ENCODE data around the gene ENTHD1. TPM values are rescaled to one million over a fixed set of nuclear protein-coding genes. Genes with fewer than 3 reads are reported as not detected.
"Not testable (repeated sequence)": the region's sequence is repeated elsewhere in the genome, so short reads cannot be mapped to it uniquely, and the experiment has no call there.

ENTHD1 gene
- total RNA-seq, 2 experiments from 2014 or later: not detected

DNA sequence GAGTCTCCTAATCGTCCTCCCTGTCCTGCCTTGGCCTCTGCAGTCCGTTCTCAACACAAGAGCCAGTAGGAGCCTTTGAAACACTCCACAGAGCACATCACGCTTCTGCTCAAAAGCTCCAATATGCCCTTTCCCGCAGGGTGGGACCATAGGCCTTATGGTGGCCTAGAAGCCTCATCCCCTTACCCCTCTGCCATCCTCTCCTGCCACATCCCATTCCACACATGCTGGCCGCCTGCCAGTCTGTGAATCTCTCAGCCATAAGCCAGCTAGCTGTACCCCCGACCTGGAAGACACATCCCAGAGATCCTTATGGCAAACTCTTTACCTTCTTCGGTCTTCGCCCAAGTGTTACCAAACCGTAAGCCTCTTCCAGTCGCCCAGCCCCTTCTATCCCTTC lies 157.8 kb downstream of the ENTHD1 start:
- Histone ChIP-seq H3K4me2 (ENCODE audit: low read length) (no peak overlapping the region), H3K79me2 (ENCODE audit: insufficient read depth, low read depth, low read length) (no peaks in the 10 kb centered on the region), H4K20me1 (ENCODE audit: insufficient read depth, low read length) (no peaks in the 10 kb centered on the region), H3K4me1 (ENCODE audit: insufficient read depth, low read length, poor library complexity, severe bottlenecking) (no peaks in the 10 kb centered on the region), H3K36me3 (ENCODE audit: insufficient read depth, low read length) (no peaks in the 10 kb centered on the region), H2AFZ (ENCODE audit: low read length) (no peak overlapping the region), H3K27ac (ENCODE audit: low read depth, low read length, poor library complexity, severe bottlenecking) (no peak overlapping the region), H3K9me2 (ENCODE audit: insufficient read depth, low read length) (no peaks in the 10 kb centered on the region), H3K4me3 (ENCODE audit: low read depth, low read length, poor library complexity, severe bottlenecking) (no peak overlapping the region), H3K9me3 (ENCODE audit: low read length) (0 out of 2 replicates have a peak, but pooled peaks cover 5% of the 10 kb centered on the region)
- no peak for DNase-seq (ENCODE audit: low spot score)
- no TSS peak for BruUV-seq (replicated peaks)
- intact Hi-C loops (cut with micrococcal nuclease; ENCODE audit: unreplicated experiment): no loop called here
- TF ChIP-seq EZH2phosphoT487 (IDR thresholded peaks at IDR 0.05; ENCODE audit: borderline replicate concordance, low read depth, low read length): no peak
- TF ChIP-seq, protein P1, sequence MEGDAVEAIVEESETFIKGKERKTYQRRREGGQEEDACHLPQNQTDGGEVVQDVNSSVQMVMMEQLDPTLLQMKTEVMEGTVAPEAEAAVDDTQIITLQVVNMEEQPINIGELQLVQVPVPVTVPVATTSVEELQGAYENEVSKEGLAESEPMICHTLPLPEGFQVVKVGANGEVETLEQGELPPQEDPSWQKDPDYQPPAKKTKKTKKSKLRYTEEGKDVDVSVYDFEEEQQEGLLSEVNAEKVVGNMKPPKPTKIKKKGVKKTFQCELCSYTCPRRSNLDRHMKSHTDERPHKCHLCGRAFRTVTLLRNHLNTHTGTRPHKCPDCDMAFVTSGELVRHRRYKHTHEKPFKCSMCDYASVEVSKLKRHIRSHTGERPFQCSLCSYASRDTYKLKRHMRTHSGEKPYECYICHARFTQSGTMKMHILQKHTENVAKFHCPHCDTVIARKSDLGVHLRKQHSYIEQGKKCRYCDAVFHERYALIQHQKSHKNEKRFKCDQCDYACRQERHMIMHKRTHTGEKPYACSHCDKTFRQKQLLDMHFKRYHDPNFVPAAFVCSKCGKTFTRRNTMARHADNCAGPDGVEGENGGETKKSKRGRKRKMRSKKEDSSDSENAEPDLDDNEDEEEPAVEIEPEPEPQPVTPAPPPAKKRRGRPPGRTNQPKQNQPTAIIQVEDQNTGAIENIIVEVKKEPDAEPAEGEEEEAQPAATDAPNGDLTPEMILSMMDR (conservative IDR thresholded peaks at IDR 0.05; ENCODE audit: low read length): no peak
- CTCF ChIA-PET (ENCODE audit: unreplicated experiment): no interaction called here
- POLR2A ChIA-PET: no interaction called here

DNA sequence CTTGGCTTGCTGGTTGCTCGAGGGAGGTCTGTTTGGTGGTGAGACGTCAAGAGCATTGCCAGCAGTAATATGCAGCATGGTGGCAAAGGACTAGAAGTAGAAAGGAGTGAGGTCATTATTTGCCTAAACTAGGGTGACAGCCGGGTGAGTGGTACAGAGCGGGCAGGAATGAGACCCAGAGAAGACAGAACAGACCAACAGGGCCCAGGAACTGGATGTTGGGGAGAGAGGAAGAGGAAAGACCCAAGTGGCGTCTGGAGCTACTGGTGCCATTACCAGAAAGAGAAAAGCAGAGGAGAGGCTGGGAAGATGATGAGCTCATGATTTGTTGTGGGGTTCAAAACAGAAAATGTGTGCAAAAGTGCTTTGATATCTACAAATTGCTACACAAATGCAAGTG lies 158.7 kb downstream of the ENTHD1 start:
- no TSS peak for BruUV-seq (replicated peaks)
- no peak for TF ChIP-seq EZH2phosphoT487 (IDR thresholded peaks at IDR 0.05; ENCODE audit: borderline replicate concordance, low read depth, low read length)
- TF ChIP-seq, protein P1 (conservative IDR thresholded peaks at IDR 0.05; ENCODE audit: low read length): no peak
- H3K4me3 ChIP-seq (ENCODE audit: low read depth, low read length, poor library complexity, severe bottlenecking): no peak overlapping the region

DNA sequence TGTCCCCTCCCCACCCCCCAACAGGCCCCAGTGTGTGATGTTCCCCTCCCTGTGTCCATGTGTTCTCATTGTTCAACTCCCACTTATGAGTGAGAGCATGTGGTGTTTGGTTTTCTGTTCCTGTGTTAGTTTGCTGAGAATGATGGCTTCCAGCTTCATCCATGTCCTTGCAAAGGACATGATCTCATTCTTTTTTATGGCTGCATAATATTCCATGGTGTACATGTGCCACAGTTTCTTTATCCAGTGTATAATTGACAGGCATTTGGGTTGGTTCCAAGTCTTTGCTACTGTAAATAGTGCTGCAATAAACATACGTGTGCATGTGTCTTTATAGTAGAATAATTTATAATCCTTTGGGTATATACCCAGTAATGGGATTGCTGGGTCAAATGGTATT lies 159.5 kb downstream of the ENTHD1 start:
- H3K4me2 ChIP-seq (ENCODE audit: low read length): not testable (repeated sequence)

More for the DNA sequence above, 158.7 kb downstream of the ENTHD1 start:
- Histone ChIP-seq H2AFZ (ENCODE audit: low read length) (no peak overlapping the region), H4K20me1 (ENCODE audit: insufficient read depth, low read length) (no peaks in the 10 kb centered on the region), H3K79me2 (ENCODE audit: insufficient read depth, low read depth, low read length) (no peaks in the 10 kb centered on the region), H3K9me3 (ENCODE audit: low read length) (0 out of 2 replicates have a peak, but pooled peaks cover 5% of the 10 kb centered on the region), H3K4me1 (ENCODE audit: insufficient read depth, low read length, poor library complexity, severe bottlenecking) (no peaks in the 10 kb centered on the region), H3K9me2 (ENCODE audit: insufficient read depth, low read length) (no peaks in the 10 kb centered on the region), H3K36me3 (ENCODE audit: insufficient read depth, low read length) (no peaks in the 10 kb centered on the region), H3K27ac (ENCODE audit: low read depth, low read length, poor library complexity, severe bottlenecking) (no peak overlapping the region), H3K4me2 (ENCODE audit: low read length) (no peak overlapping the region)
- DNase-seq (ENCODE audit: low spot score): no peak
- intact Hi-C loops (cut with micrococcal nuclease; ENCODE audit: unreplicated experiment): no loop called here
- CTCF ChIA-PET (ENCODE audit: unreplicated experiment): no interaction called here
- POLR2A ChIA-PET: no interaction called here

More for the DNA sequence above, 159.5 kb downstream of the ENTHD1 start:
- H3K27ac ChIP-seq (ENCODE audit: low read depth, low read length, poor library complexity, severe bottlenecking); BruUV-seq (replicated peaks); H4K20me1 ChIP-seq (ENCODE audit: insufficient read depth, low read length); H2AFZ ChIP-seq (ENCODE audit: low read length); DNase-seq (ENCODE audit: low spot score); H3K4me1 ChIP-seq (ENCODE audit: insufficient read depth, low read length, poor library complexity, severe bottlenecking); H3K36me3 ChIP-seq (ENCODE audit: insufficient read depth, low read length); POLR2A ChIA-PET; H3K4me3 ChIP-seq (ENCODE audit: low read depth, low read length, poor library complexity, severe bottlenecking); H3K79me2 ChIP-seq (ENCODE audit: insufficient read depth, low read depth, low read length); H3K9me2 ChIP-seq (ENCODE audit: insufficient read depth, low read length); intact Hi-C loops (cut with micrococcal nuclease; ENCODE audit: unreplicated experiment); CTCF ChIA-PET (ENCODE audit: unreplicated experiment); H3K9me3 ChIP-seq (ENCODE audit: low read length): not testable (repeated sequence)
